Naive thymus-derived CD8-positive, alpha-beta T cell (primary cell): ENCODE measurements around the gene AAK1. TPM values are rescaled to one million over a fixed set of nuclear protein-coding genes. Genes with fewer than 3 reads are reported as not detected.
"Not testable (repeated sequence)": the region's sequence is repeated elsewhere in the genome, so short reads cannot be mapped to it uniquely, and the experiment has no call there.

Experiments
- ATAC-seq, 2 donors: fragments of 150-1000 bp; cut with Tn5 transposase in 1 of 2; sonication (Bioruptor Pico), chemical (Tn5 transposase) in 1 of 2; 1 replicate in 1 of 2; 2 replicates in 1 of 2; pipeline ENCODE4 v1.10.0; 2021; ENCODE audit warnings: mild to moderate bottlenecking in 2 of 2, moderate library complexity in 2 of 2
- POLR2A ChIA-PET: fragments of 350-600 bp; sonication (Branson Sonifier 250); formaldehyde crosslinking; loops from one replicate; lab custom pipeline; 2021; ENCODE audit warnings: antibody characterized with exemption; lab: Charles Lee
- DNase-seq, 10 donors: peaks; one replicate each; pipeline versions ENCODE4 v3.0.0 to v3.0.0-alpha.2; 2020 to 2022
- H3K27ac Mint-ChIP-seq, 10 donors: one replicate each; pipeline ENCODE4 v1.8.0; 2020 to 2022; ENCODE audit warnings: mild to moderate bottlenecking in 10 of 10, mixed read lengths in 10 of 10, moderate library complexity in 4 of 10, inconsistent platforms in 1 of 10
- H3K27me3 Mint-ChIP-seq, 5 donors: one replicate each; pipeline ENCODE4 v1.8.0; 2021 to 2022; ENCODE audit warnings: mixed read lengths in 5 of 5
- H3K36me3 Mint-ChIP-seq, 3 donors: one replicate each; pipeline ENCODE4 v1.8.0; 2020 to 2022; ENCODE audit warnings: mixed read lengths in 3 of 3, mild to moderate bottlenecking in 2 of 3, inconsistent platforms in 1 of 3
- H3K4me1 Mint-ChIP-seq, 4 donors: one replicate each; pipeline ENCODE4 v1.8.0; 2021 to 2022; ENCODE audit warnings: mixed read lengths in 4 of 4
- H3K4me3 Mint-ChIP-seq, 10 donors: one replicate each; pipeline ENCODE4 v1.8.0; 2020 to 2022; ENCODE audit warnings: mild to moderate bottlenecking in 10 of 10, mixed read lengths in 10 of 10, moderate library complexity in 6 of 10, inconsistent platforms in 1 of 10
- H3K9me3 Mint-ChIP-seq, 9 donors: one replicate each; pipeline ENCODE4 v1.8.0; 2020 to 2022; ENCODE audit warnings: mixed read lengths in 9 of 9, mild to moderate bottlenecking in 3 of 9, inconsistent platforms in 1 of 9, moderate library complexity in 1 of 9
- polyA plus RNA-seq, 3 donors: library from polyadenylated mRNA; unstranded; fragments of 300-500 nt; fragmentation: Illumina TruSeq; gene quantifications; one replicate each; pipeline ENCODE4 v1.2.3, GENCODE V29; 2021
- total RNA-seq, 8 experiments: library from RNA in 2 of 8; stranded (reverse) in 2 of 8; gene quantifications; one replicate each; pipeline ENCODE4 v1.2.3 and lab custom pipeline; 2021 to 2026

The AAK1 gene
- total and polyA plus RNA-seq, 5 experiments from 2014 or later, result 59.8 to 222 (median 106) TPM

DNA sequence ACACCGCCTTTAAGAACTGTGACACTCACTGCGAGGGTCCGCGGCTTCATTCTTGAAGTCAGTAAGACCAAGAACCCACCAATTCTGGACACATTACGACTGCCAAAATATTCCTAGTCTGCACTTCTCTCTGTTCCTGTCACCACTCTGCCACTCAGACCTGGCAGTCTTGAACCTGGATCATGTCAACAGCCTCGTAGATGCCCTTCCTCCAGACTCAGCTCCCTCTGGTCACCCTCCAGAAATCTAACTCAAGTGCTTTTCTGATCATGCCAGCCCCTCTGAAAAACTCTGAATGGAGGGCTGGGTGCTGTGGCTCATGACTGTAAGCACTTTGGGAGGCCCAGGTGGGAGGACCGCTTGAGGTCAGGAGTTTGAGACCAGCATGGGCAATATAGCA, 20.3 kb downstream of the AAK1 start:
- Mint-ChIP-seq H3K27me3 (no peaks in the 10 kb centered on the region), H3K4me1 (peaks cover 0 to 19% (median 17%) of the 10 kb centered on the region in 4 donors), H3K36me3 (peaks cover 0 to 2% (median 0%) of the 10 kb centered on the region in 3 donors), H3K9me3 (no peaks in the 10 kb centered on the region), H3K27ac (peak overlapping the region; percentile 63 to 94 (median 92)), H3K4me3 (peak overlapping the region; percentile 67 to 83 (median 80))
- POLR2A ChIA-PET, result interaction anchor here (1.5 to 6.9 kb wide), 2 partner anchors 15 to 22 kb away, joined by 5 to 39 read pairs; partner anchors contain the start of gene AAK1
- DNase-seq (no peak), ATAC-seq (peak; percentile 41 to 46)

DNA sequence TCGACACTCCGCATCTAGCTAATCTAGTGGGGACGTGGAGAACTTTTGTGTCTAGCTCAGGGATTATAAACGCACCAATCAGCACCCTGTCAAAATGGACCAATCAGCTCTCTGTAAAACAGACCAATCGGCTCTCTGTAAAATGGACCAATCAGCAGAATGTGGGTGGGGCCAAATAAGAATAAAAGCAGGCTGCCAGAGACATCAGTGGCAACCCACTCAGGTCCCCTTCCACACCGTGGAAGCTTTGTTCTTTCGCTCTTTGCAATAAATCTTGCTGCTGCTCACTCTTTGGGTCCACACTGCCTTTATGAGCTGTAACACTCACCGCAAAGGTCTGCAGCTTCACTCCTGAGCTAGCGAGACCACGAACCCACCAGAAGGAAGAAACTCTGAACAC, 20.7 kb downstream of the AAK1 start:
- H3K27me3 Mint-ChIP-seq, H3K9me3 Mint-ChIP-seq, H3K36me3 Mint-ChIP-seq: not testable (repeated sequence)
- H3K27ac Mint-ChIP-seq, result peak overlapping the region; percentile 63 to 94 (median 92)
- peak in 8 of 10 donors; percentile 37 to 66 (median 55) for DNase-seq
- peaks cover 0 to 19% (median 17%) of the 10 kb centered on the region in 4 donors for H3K4me1 Mint-ChIP-seq
- H3K4me3 Mint-ChIP-seq, result peak overlapping the region; percentile 67 to 83 (median 80)
- ATAC-seq, result peak; percentile 14 to 20
- POLR2A ChIA-PET, result interaction anchor here (1.0 to 6.9 kb wide), 3 partner anchors 15 to 39 kb away, joined by 3 to 39 read pairs (median 5); partner anchors contain the start of gene AAK1

DNA sequence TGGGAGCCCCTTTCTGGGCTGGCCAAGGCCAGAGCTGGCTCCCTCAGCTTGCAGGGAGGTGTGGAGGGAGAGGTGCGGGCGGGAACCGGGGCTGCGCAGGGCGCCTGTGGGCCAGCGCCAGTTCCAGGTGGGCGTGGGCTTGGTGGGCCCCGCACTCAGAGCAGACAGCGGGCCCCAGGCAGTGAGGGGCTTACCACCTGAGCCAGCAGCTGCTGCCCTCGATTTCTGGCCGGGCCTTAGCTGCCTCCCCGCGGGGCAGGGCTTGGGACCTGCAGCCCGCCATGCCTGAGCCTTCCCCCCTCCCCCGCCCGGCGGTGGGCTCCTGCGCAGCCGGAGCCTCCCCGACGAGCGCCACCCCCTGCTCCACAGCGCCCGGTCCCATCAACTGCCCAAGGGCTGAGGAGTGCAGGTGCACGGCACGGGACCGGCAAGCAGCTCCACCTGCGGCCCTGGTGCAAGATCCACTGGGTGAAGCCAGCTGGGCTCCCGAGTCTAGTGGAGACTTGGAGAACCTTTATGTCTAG, 21.5 kb downstream of the AAK1 start:
- DNase-seq, ATAC-seq, H3K36me3 Mint-ChIP-seq, H3K27me3 Mint-ChIP-seq, H3K9me3 Mint-ChIP-seq: not testable (repeated sequence)
- peak overlapping the region in 2 of 10 donors; percentile 69 to 81 for H3K4me3 Mint-ChIP-seq
- peaks cover 0 to 19% (median 17%) of the 10 kb centered on the region in 4 donors for H3K4me1 Mint-ChIP-seq
- H3K27ac Mint-ChIP-seq, result peak overlapping the region in 3 of 10 donors; percentile 63 to 90 (median 88)
- POLR2A ChIA-PET, result interaction anchor here (0.6 to 6.9 kb wide), 4 partner anchors 10 to 69 kb away, joined by 3 to 39 read pairs (median 4); partner anchors contain the start of gene AAK1

DNA sequence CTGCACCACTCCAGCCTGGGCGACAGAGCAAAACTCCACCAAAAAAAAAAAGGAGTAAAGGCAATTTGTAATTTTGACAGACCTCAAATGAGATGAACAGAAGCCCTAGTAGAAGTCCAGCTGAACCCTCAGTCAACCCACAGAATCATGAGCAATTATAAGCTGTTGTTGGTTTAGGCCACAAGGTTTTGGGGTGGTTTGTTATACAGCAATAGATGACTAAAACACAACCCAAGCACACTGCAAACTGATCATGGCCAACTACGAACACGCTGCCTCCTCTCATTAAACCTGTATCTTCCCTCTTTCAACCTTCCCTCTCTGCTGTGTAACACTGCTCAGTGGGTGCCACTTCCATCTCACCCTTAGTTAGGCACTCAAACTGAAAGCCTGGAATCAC, 22.1 kb downstream of the AAK1 start:
- DNase-seq, result no peak
- Mint-ChIP-seq H3K9me3 (no peaks in the 10 kb centered on the region), H3K27me3 (no peaks in the 10 kb centered on the region), H3K36me3 (peaks cover 0 to 6% (median 0%) of the 10 kb centered on the region in 3 donors), H3K4me1 (peaks cover 0 to 22% (median 18%) of the 10 kb centered on the region in 4 donors), H3K4me3 (peak overlapping the region in 4 of 10 donors; percentile 43 to 71 (median 63)), H3K27ac (peak overlapping the region in 4 of 10 donors; percentile 27 to 73 (median 65))
- no peak for ATAC-seq
- POLR2A ChIA-PET, result interaction anchor here (0.6 to 6.9 kb wide), 4 partner anchors 9 to 49 kb away, joined by 3 to 39 read pairs (median 6); partner anchors contain the start of gene AAK1

DNA sequence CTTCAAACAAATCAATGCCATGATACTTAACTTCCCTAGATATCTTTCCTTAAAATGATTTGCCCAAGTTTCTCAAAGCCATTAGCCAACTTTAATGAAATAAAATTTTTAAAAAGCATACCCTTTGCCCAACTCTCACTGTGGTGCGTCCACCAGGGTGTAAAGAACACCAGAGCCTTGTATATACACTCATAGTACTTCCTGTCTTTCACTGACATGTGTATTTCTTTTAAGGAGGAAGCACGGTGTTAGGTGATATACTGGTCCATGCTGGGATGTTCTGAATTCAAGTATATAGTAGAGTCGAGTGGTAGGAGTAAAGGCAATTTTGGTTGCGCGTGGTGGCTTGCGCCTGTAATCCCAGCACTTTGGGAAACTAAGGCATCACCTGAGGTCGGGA, 22.7 kb downstream of the AAK1 start:
- no peaks in the 10 kb centered on the region for H3K9me3 Mint-ChIP-seq
- peaks cover 2 to 22% (median 21%) of the 10 kb centered on the region in 4 donors for H3K4me1 Mint-ChIP-seq
- H3K4me3 Mint-ChIP-seq, result no peak overlapping the region
- H3K27ac Mint-ChIP-seq, result no peak overlapping the region
- ATAC-seq, result peak; percentile 61 to 73
- H3K27me3 Mint-ChIP-seq, result no peaks in the 10 kb centered on the region
- H3K36me3 Mint-ChIP-seq, result peaks cover 0 to 6% (median 0%) of the 10 kb centered on the region in 3 donors
- DNase-seq, result peak in 1 of 10 donors; percentile 25
- POLR2A ChIA-PET, result interaction anchor here (1.0 to 6.9 kb wide), 2 partner anchors 25 to 50 kb away, joined by 8 to 39 read pairs; partner anchors contain the start of gene AAK1

DNA sequence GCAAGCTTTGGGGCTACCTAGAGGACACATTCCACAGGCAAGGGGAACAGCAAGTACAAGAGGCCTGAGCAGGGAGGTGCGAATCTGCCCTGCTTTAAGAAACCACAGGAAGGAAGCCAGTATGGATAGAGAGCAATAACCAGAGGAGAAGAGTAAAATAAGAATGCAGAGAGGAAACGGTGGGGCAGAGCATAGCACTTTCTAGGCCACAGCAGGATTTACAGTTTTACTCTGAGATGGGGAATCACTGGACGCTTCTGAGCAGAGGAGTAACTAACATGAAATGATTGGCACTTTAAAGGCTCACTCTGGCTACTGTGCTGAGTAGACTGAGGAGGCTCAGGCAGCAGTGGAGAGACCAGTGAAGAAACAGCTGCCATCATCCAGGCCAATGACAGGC, 23.8 kb downstream of the AAK1 start:
- ATAC-seq (peak; percentile 35 to 49), DNase-seq (peak in 1 of 10 donors; percentile 22)
- peaks cover 0 to 18% (median 10%) of the 10 kb centered on the region in 3 donors for H3K36me3 Mint-ChIP-seq
- no peak overlapping the region for H3K4me3 Mint-ChIP-seq
- H3K27ac Mint-ChIP-seq, result no peak overlapping the region
- peaks cover 14 to 34% (median 28%) of the 10 kb centered on the region in 4 donors for H3K4me1 Mint-ChIP-seq
- POLR2A ChIA-PET, result interaction anchor here (0.7 to 6.9 kb wide), 2 partner anchors 22 to 26 kb away, joined by 3 to 39 read pairs; partner anchors contain the start of gene AAK1
- H3K27me3 Mint-ChIP-seq, result no peaks in the 10 kb centered on the region
- no peaks in the 10 kb centered on the region for H3K9me3 Mint-ChIP-seq

DNA sequence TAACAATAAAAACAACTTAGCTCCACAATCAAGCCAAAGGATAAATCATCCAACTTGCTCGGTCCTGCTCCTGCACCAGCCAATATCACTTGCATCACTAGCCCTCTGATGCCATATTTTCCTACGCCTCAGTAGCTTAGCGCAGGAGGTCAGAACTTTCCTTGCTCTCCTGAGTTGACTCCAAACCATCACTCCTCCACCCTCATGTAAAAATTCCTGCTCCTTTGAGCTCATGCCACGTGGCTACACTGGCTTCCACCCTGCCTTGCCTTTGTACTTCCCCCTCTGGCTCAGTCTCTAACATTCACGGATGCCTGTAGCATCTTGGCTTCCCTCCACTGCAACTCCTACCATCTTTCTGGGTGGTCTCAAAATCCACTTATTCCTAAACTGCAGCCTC, 25.2 kb downstream of the AAK1 start:
- no peaks in the 10 kb centered on the region for H3K27me3 Mint-ChIP-seq
- H3K27ac Mint-ChIP-seq, result no peak overlapping the region
- H3K9me3 Mint-ChIP-seq, result peaks cover 0 to 9% (median 0%) of the 10 kb centered on the region in 9 donors
- H3K36me3 Mint-ChIP-seq, result peaks cover 9 to 30% (median 22%) of the 10 kb centered on the region in 3 donors
- peaks cover 22 to 38% (median 30%) of the 10 kb centered on the region in 4 donors for H3K4me1 Mint-ChIP-seq
- no peak for ATAC-seq
- POLR2A ChIA-PET, result interaction anchor here (1.1 to 6.9 kb wide), 4 partner anchors 9 to 27 kb away, joined by 3 to 39 read pairs (median 4); partner anchors contain the start of gene AAK1
- no peak overlapping the region for H3K4me3 Mint-ChIP-seq
- no peak for DNase-seq

DNA sequence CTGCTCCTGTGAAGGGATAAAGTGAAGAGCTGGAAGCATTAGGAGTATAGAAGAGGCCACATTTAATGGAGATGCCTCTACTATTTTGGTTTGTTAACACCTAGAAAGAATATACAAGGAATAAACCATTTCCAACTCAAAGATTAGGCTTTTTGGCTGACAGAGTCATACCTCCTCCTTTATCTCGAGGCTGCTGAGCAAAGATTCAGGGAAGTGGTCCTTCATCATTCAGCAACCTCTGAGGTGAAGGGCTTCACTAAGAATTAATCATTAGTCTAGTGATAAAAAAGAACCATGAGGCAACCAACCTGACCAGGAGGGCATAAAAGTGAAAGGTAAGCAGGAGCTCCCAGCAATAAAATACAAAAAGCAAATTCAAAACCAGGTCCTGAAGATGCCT, 25.8 kb downstream of the AAK1 start:
- H3K4me3 Mint-ChIP-seq, result no peak overlapping the region
- no peak for ATAC-seq
- DNase-seq, result no peak
- no peak overlapping the region for H3K27ac Mint-ChIP-seq
- no peaks in the 10 kb centered on the region for H3K27me3 Mint-ChIP-seq
- POLR2A ChIA-PET, result interaction anchor here (1.1 to 6.9 kb wide), 4 partner anchors 9 to 28 kb away, joined by 3 to 39 read pairs (median 4); partner anchors contain the start of gene AAK1
- peaks cover 15 to 35% (median 24%) of the 10 kb centered on the region in 3 donors for H3K36me3 Mint-ChIP-seq
- peaks cover 0 to 9% (median 0%) of the 10 kb centered on the region in 9 donors for H3K9me3 Mint-ChIP-seq
- peaks cover 20 to 38% (median 33%) of the 10 kb centered on the region in 4 donors for H3K4me1 Mint-ChIP-seq

DNA sequence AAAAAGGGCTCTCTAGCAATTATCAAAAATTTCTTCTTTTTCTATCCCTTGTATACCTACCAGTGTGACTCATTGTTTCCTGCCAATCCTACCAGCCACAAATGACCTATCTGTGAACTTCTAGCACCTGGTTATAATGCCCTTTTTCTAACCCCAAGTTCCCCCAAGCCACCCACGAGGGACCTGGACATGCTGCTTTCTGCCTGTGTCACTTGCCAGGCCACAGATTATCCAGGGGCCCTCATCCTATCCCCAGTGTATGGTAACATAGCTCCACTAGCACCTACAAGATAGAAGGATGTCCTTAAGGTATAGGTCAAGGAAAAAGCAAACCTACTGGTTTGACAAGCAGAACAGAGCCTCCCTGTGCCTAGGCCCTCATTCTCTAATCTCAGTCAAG, 26.8 kb downstream of the AAK1 start:
- peaks cover 16 to 41% (median 27%) of the 10 kb centered on the region in 3 donors for H3K36me3 Mint-ChIP-seq
- H3K4me1 Mint-ChIP-seq, result peaks cover 19 to 42% (median 39%) of the 10 kb centered on the region in 4 donors
- peaks cover 0 to 9% (median 0%) of the 10 kb centered on the region in 9 donors for H3K9me3 Mint-ChIP-seq
- H3K4me3 Mint-ChIP-seq, result peak overlapping the region in 9 of 10 donors; percentile 17 to 73 (median 38)
- POLR2A ChIA-PET, result interaction anchor here (0.6 to 2.6 kb wide), 3 partner anchors 12 to 28 kb away, joined by 3 to 6 read pairs (median 5); no protein-coding TSS in a partner anchor
- H3K27ac Mint-ChIP-seq, result peak overlapping the region in 6 of 10 donors; percentile 32 to 87 (median 62)
- ATAC-seq, result peak; percentile 39 to 48
- no peaks in the 10 kb centered on the region for H3K27me3 Mint-ChIP-seq
- DNase-seq, result peak in 1 of 10 donors; percentile 64

DNA sequence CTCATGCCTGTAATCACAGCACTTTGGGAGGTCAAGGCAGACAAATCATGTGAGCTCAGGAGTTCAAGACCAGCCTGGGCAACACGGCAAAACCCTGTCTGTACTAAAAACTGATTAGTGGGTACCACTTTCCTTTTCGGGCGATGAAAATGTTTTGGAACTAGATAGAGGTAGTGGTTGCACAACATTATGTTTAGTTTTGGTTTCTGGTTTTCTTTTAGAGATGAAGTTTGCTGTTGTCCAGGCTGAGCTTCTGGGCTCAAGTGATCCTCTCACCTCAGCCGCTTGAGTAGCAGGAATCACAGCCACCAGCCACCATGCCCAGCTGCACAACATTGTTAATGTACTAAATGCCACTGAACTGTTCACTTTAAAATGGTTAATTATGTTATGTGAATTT, 27.6 kb downstream of the AAK1 start:
- H3K4me1 Mint-ChIP-seq, result peaks cover 20 to 49% (median 47%) of the 10 kb centered on the region in 4 donors
- POLR2A ChIA-PET, result interaction anchor here (0.6 to 1.6 kb wide), 3 partner anchors 29 to 103 kb away, joined by 5 to 8 read pairs (median 5); no protein-coding TSS in a partner anchor
- no peak for DNase-seq
- peaks cover 0 to 9% (median 0%) of the 10 kb centered on the region in 9 donors for H3K9me3 Mint-ChIP-seq
- H3K27me3 Mint-ChIP-seq, result no peaks in the 10 kb centered on the region
- H3K27ac Mint-ChIP-seq, result peak overlapping the region; percentile 15 to 76 (median 46)
- peaks cover 18 to 49% (median 33%) of the 10 kb centered on the region in 3 donors for H3K36me3 Mint-ChIP-seq
- ATAC-seq, result no peak
- H3K4me3 Mint-ChIP-seq, result peak overlapping the region in 2 of 10 donors; percentile 12 to 23

DNA sequence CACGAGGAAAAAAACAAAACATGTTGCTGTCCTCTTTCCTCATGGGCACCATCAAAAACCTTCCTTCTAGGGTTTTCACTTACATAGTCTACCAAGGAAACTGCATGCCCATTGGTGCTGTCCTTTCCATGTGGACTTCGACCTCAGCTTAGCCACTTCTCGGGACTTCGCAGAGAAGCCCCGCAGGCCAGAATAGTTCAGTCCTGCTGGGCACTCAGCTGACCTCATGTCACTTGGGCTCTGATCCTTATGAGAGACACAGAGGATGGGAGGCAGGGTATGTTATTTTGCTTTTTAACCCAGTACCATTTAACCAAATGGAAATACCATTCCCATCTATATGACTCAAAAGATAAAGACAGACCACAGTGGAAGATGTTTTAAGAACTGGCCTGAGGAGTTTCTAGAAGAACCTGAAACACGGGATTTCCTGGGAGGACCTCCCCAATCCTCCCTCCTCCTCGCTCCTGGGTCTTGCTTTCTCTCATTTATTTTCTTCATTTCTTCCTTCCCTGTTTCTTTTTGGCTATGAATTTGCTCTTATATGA, 28.4 kb downstream of the AAK1 start:
- ATAC-seq (no peak), DNase-seq (no peak)
- H3K9me3 Mint-ChIP-seq, result peaks cover 0 to 9% (median 0%) of the 10 kb centered on the region in 9 donors
- peak overlapping the region; percentile 4 to 73 (median 44) for H3K27ac Mint-ChIP-seq
- peak overlapping the region in 2 of 10 donors; percentile 4 to 23 for H3K4me3 Mint-ChIP-seq
- peaks cover 20 to 54% (median 37%) of the 10 kb centered on the region in 3 donors for H3K36me3 Mint-ChIP-seq
- POLR2A ChIA-PET, result interaction anchor here (1.6 kb wide), 1 partner anchor 30 kb away, joined by 5 read pairs; no protein-coding TSS in a partner anchor
- no peaks in the 10 kb centered on the region for H3K27me3 Mint-ChIP-seq
- peaks cover 25 to 57% (median 55%) of the 10 kb centered on the region in 4 donors for H3K4me1 Mint-ChIP-seq

DNA sequence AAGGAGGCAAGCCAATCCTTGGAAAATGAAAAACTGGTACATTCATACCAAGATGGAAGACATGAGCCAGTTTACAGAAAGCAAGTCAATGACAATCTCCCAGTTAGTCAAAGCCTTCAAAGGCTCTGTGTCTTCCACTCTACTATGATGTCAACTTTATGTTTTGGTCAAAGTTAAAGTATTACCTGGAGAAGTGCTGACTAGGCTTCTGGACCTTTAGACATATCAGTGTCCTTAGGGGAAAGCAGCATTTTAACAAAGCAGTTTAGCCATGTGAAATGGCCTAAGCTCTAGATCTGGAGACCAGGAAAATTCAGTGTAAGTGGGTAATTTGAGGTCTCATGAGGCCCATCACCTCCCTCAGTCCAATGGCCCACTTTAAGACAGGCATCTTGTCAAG, 30.8 kb downstream of the AAK1 start:
- ATAC-seq, result no peak
- Mint-ChIP-seq H3K27me3 (no peaks in the 10 kb centered on the region), H3K4me1 (peaks cover 31 to 77% (median 70%) of the 10 kb centered on the region in 4 donors), H3K36me3 (peaks cover 20 to 63% (median 40%) of the 10 kb centered on the region in 3 donors), H3K4me3 (peak overlapping the region in 2 of 10 donors; percentile 22 to 27), H3K9me3 (peaks cover 0 to 9% (median 0%) of the 10 kb centered on the region in 9 donors), H3K27ac (peak overlapping the region; percentile 1 to 76 (median 48))
- no peak for DNase-seq
- POLR2A ChIA-PET, result interaction anchor here (0.7 to 2.1 kb wide), 4 partner anchors 9 to 31 kb away, joined by 3 to 11 read pairs (median 4); partner anchors contain the start of gene AAK1
